SK-N-SH treated with all-trans-retinoic acid at 6 μM for 48 hours (cell line): ENCODE data around the gene CENPE.

ENCODE experiments used
- ATAC-seq: fragments of 200-7000 bp; cut with Tn5 transposase; 3 replicates; pipeline ENCODE4 v1.9.1; 2020; ENCODE audit warnings: mild to moderate bottlenecking, moderate library complexity
- ARNTL ChIP-seq: fragments of 450-650 bp; formaldehyde crosslinking; IDR thresholded peaks from 2 replicates; pipeline ENCODE4 v1.5.0; 2020; ENCODE audit warnings: low read depth, mild to moderate bottlenecking, moderate library complexity, borderline replicate concordance
- BACH2 ChIP-seq: fragments of 250-450 bp; sonication (Bioruptor Pico); IDR thresholded peaks from 2 replicates; pipeline ENCODE4 v1.9.0; 2021; ENCODE audit warnings: mild to moderate bottlenecking, borderline replicate concordance
- CSDC2 ChIP-seq: fragments of 250-450 bp; sonication (Bioruptor Pico); IDR thresholded peaks from 2 replicates; pipeline ENCODE4 v1.5.0; 2020; ENCODE audit warnings: mild to moderate bottlenecking, moderate library complexity
- ESRRG ChIP-seq: fragments of 250-450 bp; sonication (Bioruptor Pico); IDR thresholded peaks from 2 replicates; pipeline ENCODE4 v1.6.1; 2021; ENCODE audit warnings: mild to moderate bottlenecking
- GLIS3 ChIP-seq: fragments of 250-450 bp; sonication (Bioruptor Pico); IDR thresholded peaks from 2 replicates; pipeline ENCODE4 v1.5.0; 2020; ENCODE audit warnings: mild to moderate bottlenecking, moderate library complexity
- ISL1 ChIP-seq: fragments of 250-450 bp; sonication (Bioruptor Pico); IDR thresholded peaks from 2 replicates; pipeline ENCODE4 v2.1.2; 2022; ENCODE audit warnings: mild to moderate bottlenecking, moderate library complexity
- OSR1 ChIP-seq: fragments of 250-450 bp; sonication (Bioruptor Pico); IDR thresholded peaks from 2 replicates; pipeline ENCODE4 v1.8.0; 2022; ENCODE audit warnings: moderate library complexity, mild to moderate bottlenecking, inconsistent platforms
- PPARA ChIP-seq: fragments of 250-450 bp; sonication (Bioruptor Pico); IDR thresholded peaks from 2 replicates; pipeline ENCODE4 v1.5.0; 2020; ENCODE audit warnings: mild to moderate bottlenecking, borderline replicate concordance
- RARB ChIP-seq: fragments of 250-450 bp; sonication (Bioruptor Pico); IDR thresholded peaks from 2 replicates; pipeline ENCODE4 v1.8.0; 2021; ENCODE audit warnings: mild to moderate bottlenecking, moderate library complexity
- SNAI2 ChIP-seq: fragments of 250-450 bp; sonication (Bioruptor Pico); IDR thresholded peaks from 2 replicates; pipeline ENCODE4 v1.5.0; 2020; ENCODE audit warnings: mild to moderate bottlenecking, moderate library complexity
- TOX ChIP-seq: fragments of 250-450 bp; sonication (Bioruptor Pico); IDR thresholded peaks from 2 replicates; pipeline ENCODE4 v1.8.0; 2021; ENCODE audit warnings: mild to moderate bottlenecking, moderate library complexity, borderline replicate concordance
- ZC3H10 ChIP-seq: fragments of 250-450 bp; sonication (Bioruptor Pico); IDR thresholded peaks from 2 replicates; pipeline ENCODE4 v1.5.1; 2021; ENCODE audit warnings: mild to moderate bottlenecking, moderate library complexity
- ZFP3 ChIP-seq: fragments of 250-450 bp; sonication (Bioruptor Pico); IDR thresholded peaks from 2 replicates; pipeline ENCODE4 v1.5.0; 2020; ENCODE audit warnings: mild to moderate bottlenecking, moderate library complexity
- ZFP30 ChIP-seq: fragments of 450-650 bp; formaldehyde crosslinking; IDR thresholded peaks from 2 replicates; pipeline ENCODE4 v1.5.0; 2022; ENCODE audit warnings: mild to moderate bottlenecking, moderate library complexity
- ZNF565 ChIP-seq: fragments of 450-650 bp; formaldehyde crosslinking; conservative IDR thresholded peaks from 2 replicates; pipeline ENCODE4 v1.5.0; 2020; ENCODE audit warnings: low read depth, mild to moderate bottlenecking, moderate library complexity
- ZNF70 ChIP-seq: fragments of 450-650 bp; formaldehyde crosslinking; IDR thresholded peaks from 2 replicates; pipeline ENCODE4 v1.5.0; 2020; ENCODE audit warnings: mild to moderate bottlenecking, moderate library complexity
- ZNF8 ChIP-seq: fragments of 450-650 bp; formaldehyde crosslinking; IDR thresholded peaks from 2 replicates; pipeline ENCODE4 v1.5.0; 2020; ENCODE audit warnings: mild to moderate bottlenecking, moderate library complexity
- TF ChIP-seq, protein P1 (sequence below): fragments of 250-450 bp; sonication (Bioruptor Pico); IDR thresholded peaks from 2 replicates; pipeline ENCODE4 v1.8.0; 2020; ENCODE audit warnings: mild to moderate bottlenecking, moderate library complexity, borderline replicate concordance
- TF ChIP-seq, protein P2 (sequence below): fragments of 250-450 bp; sonication (Bioruptor Pico); IDR thresholded peaks from 2 replicates; pipeline ENCODE4 v1.8.0; 2021; ENCODE audit warnings: low read depth, mild to moderate bottlenecking, moderate library complexity, borderline replicate concordance
- TF ChIP-seq, protein P3 (sequence below): fragments of 250-450 bp; sonication (Bioruptor Pico); IDR thresholded peaks from 2 replicates; pipeline ENCODE4 v1.5.1; 2020; ENCODE audit warnings: low read depth, mild to moderate bottlenecking, moderate library complexity
- TF ChIP-seq, protein P4 (sequence below): fragments of 250-450 bp; sonication (Bioruptor Pico); IDR thresholded peaks from 2 replicates; pipeline ENCODE4 v1.5.1; 2021; ENCODE audit warnings: mild to moderate bottlenecking, moderate library complexity
- TF ChIP-seq, protein P5 (sequence below): fragments of 250-450 bp; sonication (Bioruptor Pico); IDR thresholded peaks from 2 replicates; pipeline ENCODE4 v1.5.0; 2020; ENCODE audit warnings: mild to moderate bottlenecking, moderate library complexity

The CENPE gene

DNA sequence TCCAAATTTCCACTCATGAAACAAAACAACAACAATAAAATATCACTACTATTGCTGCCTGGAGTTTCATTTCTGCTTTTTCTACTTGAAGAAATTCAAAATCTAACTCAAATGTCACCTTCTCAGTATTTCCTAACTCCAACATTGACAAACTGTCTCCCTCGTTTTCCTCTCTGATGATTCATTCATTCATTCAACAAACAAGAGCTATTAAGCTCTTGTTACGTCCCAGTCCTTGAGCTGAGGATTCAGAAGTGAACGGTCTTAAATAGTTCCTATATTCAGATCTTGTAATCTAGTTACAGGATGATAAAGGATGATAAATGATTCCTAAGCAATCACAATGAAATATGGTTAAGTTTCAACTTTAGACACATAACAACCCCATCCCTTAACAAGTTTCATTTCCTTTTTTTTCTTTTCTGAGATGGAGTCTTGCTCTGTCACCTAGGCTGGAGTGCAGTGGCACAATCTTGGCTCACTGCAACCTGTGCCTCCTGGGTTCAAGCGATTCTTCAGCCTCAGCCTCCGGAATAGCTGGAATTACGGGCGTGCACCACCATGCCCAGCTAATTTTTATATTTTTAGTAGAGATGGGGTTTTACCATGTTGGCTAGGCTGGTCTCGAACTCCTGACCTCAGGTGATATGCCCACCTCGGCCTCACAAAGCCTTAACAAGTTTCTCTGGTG lies 123.3 kb downstream of the CENPE start (continued):
- TF ChIP-seq, protein P1, sequence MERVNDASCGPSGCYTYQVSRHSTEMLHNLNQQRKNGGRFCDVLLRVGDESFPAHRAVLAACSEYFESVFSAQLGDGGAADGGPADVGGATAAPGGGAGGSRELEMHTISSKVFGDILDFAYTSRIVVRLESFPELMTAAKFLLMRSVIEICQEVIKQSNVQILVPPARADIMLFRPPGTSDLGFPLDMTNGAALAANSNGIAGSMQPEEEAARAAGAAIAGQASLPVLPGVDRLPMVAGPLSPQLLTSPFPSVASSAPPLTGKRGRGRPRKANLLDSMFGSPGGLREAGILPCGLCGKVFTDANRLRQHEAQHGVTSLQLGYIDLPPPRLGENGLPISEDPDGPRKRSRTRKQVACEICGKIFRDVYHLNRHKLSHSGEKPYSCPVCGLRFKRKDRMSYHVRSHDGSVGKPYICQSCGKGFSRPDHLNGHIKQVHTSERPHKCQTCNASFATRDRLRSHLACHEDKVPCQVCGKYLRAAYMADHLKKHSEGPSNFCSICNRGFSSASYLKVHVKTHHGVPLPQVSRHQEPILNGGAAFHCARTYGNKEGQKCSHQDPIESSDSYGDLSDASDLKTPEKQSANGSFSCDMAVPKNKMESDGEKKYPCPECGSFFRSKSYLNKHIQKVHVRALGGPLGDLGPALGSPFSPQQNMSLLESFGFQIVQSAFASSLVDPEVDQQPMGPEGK (CRISPR knock-in tag) = no peak
- TF ChIP-seq ZFP30 (no peak), ESRRG (no peak), RARB (no peak), ZNF8 (CRISPR knock-in tag) (no peak)
- TF ChIP-seq, protein P2, sequence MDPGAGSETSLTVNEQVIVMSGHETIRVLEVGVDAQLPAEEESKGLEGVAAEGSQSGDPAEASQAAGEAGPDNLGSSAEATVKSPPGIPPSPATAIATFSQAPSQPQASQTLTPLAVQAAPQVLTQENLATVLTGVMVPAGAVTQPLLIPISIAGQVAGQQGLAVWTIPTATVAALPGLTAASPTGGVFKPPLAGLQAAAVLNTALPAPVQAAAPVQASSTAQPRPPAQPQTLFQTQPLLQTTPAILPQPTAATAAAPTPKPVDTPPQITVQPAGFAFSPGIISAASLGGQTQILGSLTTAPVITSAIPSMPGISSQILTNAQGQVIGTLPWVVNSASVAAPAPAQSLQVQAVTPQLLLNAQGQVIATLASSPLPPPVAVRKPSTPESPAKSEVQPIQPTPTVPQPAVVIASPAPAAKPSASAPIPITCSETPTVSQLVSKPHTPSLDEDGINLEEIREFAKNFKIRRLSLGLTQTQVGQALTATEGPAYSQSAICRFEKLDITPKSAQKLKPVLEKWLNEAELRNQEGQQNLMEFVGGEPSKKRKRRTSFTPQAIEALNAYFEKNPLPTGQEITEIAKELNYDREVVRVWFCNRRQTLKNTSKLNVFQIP (CRISPR knock-in tag) = no peak

DNA sequence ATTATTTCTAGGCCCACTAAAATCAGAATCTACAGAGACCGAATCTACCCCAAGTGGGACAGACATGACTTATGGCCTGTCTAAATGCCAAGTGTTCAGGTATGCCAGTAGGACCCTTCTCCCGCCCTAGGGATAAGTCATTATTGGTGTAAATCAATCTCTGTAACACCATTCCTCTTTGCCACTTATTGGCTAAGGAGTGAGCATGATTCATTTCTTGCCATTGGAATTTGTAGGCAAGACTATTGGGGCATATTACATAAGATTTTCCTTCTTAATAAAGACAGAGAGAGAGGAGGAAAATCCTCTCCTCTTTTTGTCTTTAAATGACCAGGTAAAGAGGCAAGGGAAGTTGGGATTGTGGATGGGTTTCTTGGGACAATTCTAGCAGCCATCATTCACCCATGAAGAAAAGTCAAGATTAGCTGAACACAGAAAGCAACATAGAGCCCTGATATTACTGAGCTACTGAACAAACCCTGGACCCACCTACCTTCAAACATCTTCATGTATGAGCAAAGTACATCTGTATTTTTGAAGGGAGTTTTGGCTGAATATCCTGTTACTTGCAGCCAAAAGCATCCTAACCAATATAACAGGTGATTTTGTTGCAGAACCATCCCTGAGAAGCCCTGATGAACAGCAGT lies 124.2 kb downstream of the CENPE start:
- TF ChIP-seq, protein P3, sequence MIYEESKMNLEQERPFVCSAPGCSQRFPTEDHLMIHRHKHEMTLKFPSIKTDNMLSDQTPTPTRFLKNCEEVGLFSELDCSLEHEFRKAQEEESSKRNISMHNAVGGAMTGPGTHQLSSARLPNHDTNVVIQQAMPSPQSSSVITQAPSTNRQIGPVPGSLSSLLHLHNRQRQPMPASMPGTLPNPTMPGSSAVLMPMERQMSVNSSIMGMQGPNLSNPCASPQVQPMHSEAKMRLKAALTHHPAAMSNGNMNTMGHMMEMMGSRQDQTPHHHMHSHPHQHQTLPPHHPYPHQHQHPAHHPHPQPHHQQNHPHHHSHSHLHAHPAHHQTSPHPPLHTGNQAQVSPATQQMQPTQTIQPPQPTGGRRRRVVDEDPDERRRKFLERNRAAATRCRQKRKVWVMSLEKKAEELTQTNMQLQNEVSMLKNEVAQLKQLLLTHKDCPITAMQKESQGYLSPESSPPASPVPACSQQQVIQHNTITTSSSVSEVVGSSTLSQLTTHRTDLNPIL (CRISPR knock-in tag) = no peak
- TF ChIP-seq GLIS3 (CRISPR knock-in tag) (no peak), ZNF8 (CRISPR knock-in tag) (no peak), OSR1 (CRISPR knock-in tag) (no peak), ARNTL (no peak), PPARA (CRISPR knock-in tag) (no peak), CSDC2 (no peak), ZFP3 (CRISPR knock-in tag) (no peak), TOX (CRISPR knock-in tag) (no peak), ESRRG (no peak)
- TF ChIP-seq, protein P4, sequence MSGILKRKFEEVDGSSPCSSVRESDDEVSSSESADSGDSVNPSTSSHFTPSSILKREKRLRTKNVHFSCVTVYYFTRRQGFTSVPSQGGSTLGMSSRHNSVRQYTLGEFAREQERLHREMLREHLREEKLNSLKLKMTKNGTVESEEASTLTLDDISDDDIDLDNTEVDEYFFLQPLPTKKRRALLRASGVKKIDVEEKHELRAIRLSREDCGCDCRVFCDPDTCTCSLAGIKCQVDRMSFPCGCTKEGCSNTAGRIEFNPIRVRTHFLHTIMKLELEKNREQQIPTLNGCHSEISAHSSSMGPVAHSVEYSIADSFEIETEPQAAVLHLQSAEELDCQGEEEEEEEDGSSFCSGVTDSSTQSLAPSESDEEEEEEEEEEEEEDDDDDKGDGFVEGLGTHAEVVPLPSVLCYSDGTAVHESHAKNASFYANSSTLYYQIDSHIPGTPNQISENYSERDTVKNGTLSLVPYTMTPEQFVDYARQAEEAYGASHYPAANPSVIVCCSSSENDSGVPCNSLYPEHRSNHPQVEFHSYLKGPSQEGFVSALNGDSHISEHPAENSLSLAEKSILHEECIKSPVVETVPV (CRISPR knock-in tag) = no peak
- TF ChIP-seq, protein P1 (CRISPR knock-in tag) = no peak
- TF ChIP-seq, all 23 proteins: peak for 0
- no peak for ATAC-seq

DNA sequence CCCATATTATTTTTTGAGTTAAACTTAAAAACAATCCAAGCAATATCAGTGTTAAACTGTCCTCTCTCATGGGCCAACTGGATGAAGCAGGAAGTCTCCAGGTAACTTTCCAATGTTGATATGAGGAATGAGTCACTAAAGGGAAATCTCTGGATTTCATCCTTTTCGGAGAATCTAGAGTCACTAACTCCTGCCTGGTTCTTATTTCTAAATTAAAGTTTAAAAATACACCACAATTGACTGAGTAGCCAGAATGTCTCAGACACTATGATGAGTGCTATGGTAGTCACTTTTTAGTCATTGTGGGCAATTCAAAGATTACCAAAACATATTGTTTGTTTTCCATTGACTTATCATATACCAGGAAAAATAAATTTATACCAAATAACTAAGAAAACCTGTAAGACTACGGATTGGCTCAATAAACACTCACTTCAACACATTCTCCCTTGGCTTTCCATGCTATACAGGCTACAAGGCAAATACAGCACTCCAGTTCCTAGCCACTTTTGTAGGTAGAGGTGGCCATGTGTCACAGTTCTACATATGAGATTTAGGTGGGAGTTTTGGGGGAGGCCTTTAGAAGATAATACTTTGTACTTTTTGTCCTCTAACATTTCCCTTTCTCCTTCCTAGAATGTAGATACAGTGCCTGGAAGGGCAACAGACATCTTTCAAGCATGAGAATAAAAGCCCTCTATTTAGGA lies 130.1 kb downstream of the CENPE start:
- peak; percentile 48; the same call in 2 of the 3 replicates for ATAC-seq
- TF ChIP-seq GLIS3 (CRISPR knock-in tag) (no peak), ARNTL (no peak), ZC3H10 (CRISPR knock-in tag) (no peak), SNAI2 (CRISPR knock-in tag) (no peak), ZNF70 (no peak), RARB (no peak), ZNF565 (no peak), ISL1 (no peak), TOX (CRISPR knock-in tag) (no peak), BACH2 (no peak), ZNF8 (CRISPR knock-in tag) (no peak)
- TF ChIP-seq, protein P5, sequence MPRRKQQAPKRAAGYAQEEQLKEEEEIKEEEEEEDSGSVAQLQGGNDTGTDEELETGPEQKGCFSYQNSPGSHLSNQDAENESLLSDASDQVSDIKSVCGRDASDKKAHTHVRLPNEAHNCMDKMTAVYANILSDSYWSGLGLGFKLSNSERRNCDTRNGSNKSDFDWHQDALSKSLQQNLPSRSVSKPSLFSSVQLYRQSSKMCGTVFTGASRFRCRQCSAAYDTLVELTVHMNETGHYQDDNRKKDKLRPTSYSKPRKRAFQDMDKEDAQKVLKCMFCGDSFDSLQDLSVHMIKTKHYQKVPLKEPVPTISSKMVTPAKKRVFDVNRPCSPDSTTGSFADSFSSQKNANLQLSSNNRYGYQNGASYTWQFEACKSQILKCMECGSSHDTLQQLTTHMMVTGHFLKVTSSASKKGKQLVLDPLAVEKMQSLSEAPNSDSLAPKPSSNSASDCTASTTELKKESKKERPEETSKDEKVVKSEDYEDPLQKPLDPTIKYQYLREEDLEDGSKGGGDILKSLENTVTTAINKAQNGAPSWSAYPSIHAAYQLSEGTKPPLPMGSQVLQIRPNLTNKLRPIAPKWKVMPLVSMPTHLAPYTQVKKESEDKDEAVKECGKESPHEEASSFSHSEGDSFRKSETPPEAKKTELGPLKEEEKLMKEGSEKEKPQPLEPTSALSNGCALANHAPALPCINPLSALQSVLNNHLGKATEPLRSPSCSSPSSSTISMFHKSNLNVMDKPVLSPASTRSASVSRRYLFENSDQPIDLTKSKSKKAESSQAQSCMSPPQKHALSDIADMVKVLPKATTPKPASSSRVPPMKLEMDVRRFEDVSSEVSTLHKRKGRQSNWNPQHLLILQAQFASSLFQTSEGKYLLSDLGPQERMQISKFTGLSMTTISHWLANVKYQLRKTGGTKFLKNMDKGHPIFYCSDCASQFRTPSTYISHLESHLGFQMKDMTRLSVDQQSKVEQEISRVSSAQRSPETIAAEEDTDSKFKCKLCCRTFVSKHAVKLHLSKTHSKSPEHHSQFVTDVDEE (CRISPR knock-in tag) = no peak
- TF ChIP-seq, protein P4 (CRISPR knock-in tag) = no peak
- TF ChIP-seq, protein P3 (CRISPR knock-in tag) = no peak
